RWPE2 (cell line): ENCODE results near the gene CARHSP1.
"Not testable (repeated sequence)": the region's sequence is repeated elsewhere in the genome, so short reads cannot be mapped to it uniquely, and the experiment has no call there.

Experiments used
- ATAC-seq: fragments of 200-7000 bp; cut with Tn5 transposase; 3 replicates; pipeline ENCODE4 v1.9.1; 2021; ENCODE audit warnings: low read depth
- DNase-seq: peaks from one replicate; pipeline ENCODE4 v3.0.0-alpha.2; 2020; ENCODE audit warnings: low spot score
- H3K27ac ChIP-seq: fragments of 450-650 bp; 2 replicates; pipeline ENCODE4 v1.5.1; 2017; ENCODE audit warnings: mild to moderate bottlenecking; ENCODE audit not compliant: poor library complexity, severe bottlenecking
- H3K27me3 ChIP-seq: fragments of 250-450 bp; sonication (Bioruptor Pico); 2 replicates; pipeline ENCODE4 v1.5.1; 2021; ENCODE audit warnings: mild to moderate bottlenecking, moderate library complexity; ENCODE audit not compliant: insufficient read depth, poor library complexity, severe bottlenecking
- H3K36me3 ChIP-seq: fragments of 250-450 bp; sonication (Bioruptor Pico); 2 replicates; pipeline ENCODE4 v1.5.1; 2020; ENCODE audit warnings: low read depth, mild to moderate bottlenecking, moderate library complexity
- H3K4me1 ChIP-seq: fragments of 250-450 bp; sonication (Bioruptor Pico); 2 replicates; pipeline ENCODE4 v1.5.1; 2021; ENCODE audit warnings: mild to moderate bottlenecking, moderate library complexity; ENCODE audit not compliant: insufficient read depth, poor library complexity, severe bottlenecking
- H3K4me3 ChIP-seq: fragments of 250-450 bp; sonication (Bioruptor Pico); 2 replicates; pipeline ENCODE4 v1.5.1; 2021; ENCODE audit warnings: mild to moderate bottlenecking, moderate library complexity; ENCODE audit not compliant: severe bottlenecking
- H3K9me3 ChIP-seq: fragments of 250-450 bp; sonication (Bioruptor Pico); 2 replicates; pipeline ENCODE4 v1.5.1; 2021; ENCODE audit warnings: mild to moderate bottlenecking, moderate library complexity; ENCODE audit not compliant: severe bottlenecking
- CTCF ChIP-seq: fragments of 450-650 bp; IDR thresholded peaks from one replicate; pipeline ENCODE4 v1.5.1; 2017; ENCODE audit warnings: mild to moderate bottlenecking, moderate library complexity; ENCODE audit not compliant: poor library complexity, severe bottlenecking

The CARHSP1 gene

GRCh38 chr16:8847145-8847544 lies 21.7 kb downstream of the CARHSP1 start:
- Histone ChIP-seq H3K27ac (peak overlapping the region; percentile 98), H3K9me3 (no peaks in the 10 kb centered on the region), H3K4me1 (peaks cover 35% of the 10 kb centered on the region), H3K36me3 (peaks cover 33% of the 10 kb centered on the region), H3K4me3 (no peak overlapping the region), H3K27me3 (no peaks in the 10 kb centered on the region)
- ATAC-seq, result no peak
- no peak for DNase-seq
- no peak for TF ChIP-seq CTCF

DNA sequence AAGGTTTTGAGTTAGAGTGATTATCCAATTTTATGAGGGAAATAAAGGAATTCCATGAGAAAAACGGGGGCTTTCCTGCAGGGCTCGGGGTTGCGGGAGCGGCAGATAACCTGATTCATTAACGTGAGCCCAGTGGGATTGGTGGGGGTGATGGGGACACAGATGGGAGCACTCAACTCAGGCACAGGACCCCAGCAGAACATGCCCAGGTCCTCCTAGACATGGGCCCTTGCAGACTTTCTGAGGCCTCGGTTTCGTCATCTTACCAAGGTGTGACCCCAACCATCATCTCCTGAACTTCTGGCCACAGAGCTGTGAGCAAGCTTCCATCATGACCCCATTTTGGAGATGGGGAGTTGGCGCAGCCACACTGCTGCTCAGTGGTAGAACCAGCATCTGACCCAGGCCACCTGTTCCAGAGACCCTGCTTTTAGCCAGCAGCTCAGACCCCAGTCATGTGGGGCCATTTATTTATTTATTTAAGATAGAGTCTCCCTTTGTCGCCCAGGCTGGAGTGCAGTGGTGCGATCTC lies 22.3 kb downstream of the CARHSP1 start:
- TF ChIP-seq CTCF, result no peak
- peaks cover 34% of the 10 kb centered on the region for H3K4me1 ChIP-seq
- no peaks in the 10 kb centered on the region for H3K9me3 ChIP-seq
- ATAC-seq, result no peak
- H3K4me3 ChIP-seq, result no peak overlapping the region
- H3K27me3 ChIP-seq, result no peaks in the 10 kb centered on the region
- H3K27ac ChIP-seq, result peak overlapping the region; percentile 98
- no peak for DNase-seq
- H3K36me3 ChIP-seq, result peaks cover 31% of the 10 kb centered on the region

- Histone ChIP-seq H3K27ac (no peak overlapping the region), H3K36me3 (peaks cover 24% of the 10 kb centered on the region), H3K9me3 (no peaks in the 10 kb centered on the region), H3K4me3 (no peak overlapping the region), H3K4me1 (peaks cover 27% of the 10 kb centered on the region), H3K27me3 (no peaks in the 10 kb centered on the region)
- ATAC-seq (no peak), DNase-seq (no peak)
- TF ChIP-seq CTCF, result no peak
Observed at GRCh38 chr16:8845699-8846298, 23.0 kb downstream of the CARHSP1 start.

- not testable (repeated sequence) for H3K9me3 ChIP-seq, H3K4me1 ChIP-seq, H3K27ac ChIP-seq, H3K27me3 ChIP-seq, DNase-seq, H3K4me3 ChIP-seq, H3K36me3 ChIP-seq, ATAC-seq
Observed at GRCh38 chr16:8843296-8843695, 25.5 kb downstream of the CARHSP1 start.

- not testable (repeated sequence) for ATAC-seq, H3K36me3 ChIP-seq, H3K27ac ChIP-seq, H3K4me3 ChIP-seq, H3K27me3 ChIP-seq, H3K9me3 ChIP-seq, H3K4me1 ChIP-seq, DNase-seq
Observed at GRCh38 chr16:8842016-8842415, 26.8 kb downstream of the CARHSP1 start.

DNA sequence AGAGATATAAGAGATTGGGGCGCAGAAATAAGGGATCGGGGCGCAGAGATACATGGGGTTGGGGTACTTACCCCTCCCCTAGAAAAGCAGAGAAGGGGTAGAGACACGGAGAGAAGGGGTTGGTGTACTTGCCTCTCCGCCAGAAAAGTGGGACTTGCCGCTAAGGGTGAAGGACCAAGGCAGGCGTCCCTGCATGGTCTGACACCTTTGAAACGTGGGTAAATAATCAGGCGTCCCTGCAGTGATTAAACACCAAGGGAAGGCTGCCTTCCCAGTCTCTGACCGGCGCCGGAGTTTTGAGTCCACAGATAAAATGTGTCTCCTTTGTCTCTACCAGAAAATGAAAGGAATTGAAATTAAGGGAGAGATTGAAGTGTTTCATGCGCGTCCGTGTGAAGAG lies 31.2 kb downstream of the CARHSP1 start:
- not testable (repeated sequence) for DNase-seq, H3K36me3 ChIP-seq, ATAC-seq, H3K27ac ChIP-seq, H3K4me1 ChIP-seq, H3K27me3 ChIP-seq, H3K9me3 ChIP-seq, H3K4me3 ChIP-seq

DNA sequence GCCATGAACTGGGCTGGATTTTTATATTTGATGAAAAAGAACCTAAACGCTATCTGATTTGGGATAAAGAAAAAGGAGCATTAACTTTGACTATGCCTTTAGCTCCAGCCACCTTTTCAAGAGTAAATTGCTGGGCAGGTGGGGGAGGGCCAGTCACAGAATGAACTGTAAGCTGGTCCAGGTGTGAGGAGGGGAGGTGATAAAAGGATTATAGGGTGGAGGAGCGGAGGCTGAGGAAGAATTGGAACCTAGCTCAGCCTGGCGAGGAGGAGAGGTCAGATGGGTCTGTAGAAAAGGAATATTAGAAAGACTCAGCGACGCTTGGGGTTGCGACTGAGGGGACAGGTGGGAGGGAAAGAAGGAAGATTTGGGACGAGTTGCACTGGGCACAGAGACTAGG lies 32.0 kb downstream of the CARHSP1 start:
- H3K9me3 ChIP-seq, ATAC-seq, H3K27me3 ChIP-seq, DNase-seq, H3K27ac ChIP-seq, H3K4me3 ChIP-seq, H3K36me3 ChIP-seq, H3K4me1 ChIP-seq: not testable (repeated sequence)
